HS-5 (cell line): ENCODE results near the gene FCHO1.

ENCODE experiments used
- DNase-seq: peaks from one replicate; pipeline ENCODE4 v3.0.0-alpha.2; 2012; ENCODE audit warnings: low read depth

Gene FCHO1

DNA sequence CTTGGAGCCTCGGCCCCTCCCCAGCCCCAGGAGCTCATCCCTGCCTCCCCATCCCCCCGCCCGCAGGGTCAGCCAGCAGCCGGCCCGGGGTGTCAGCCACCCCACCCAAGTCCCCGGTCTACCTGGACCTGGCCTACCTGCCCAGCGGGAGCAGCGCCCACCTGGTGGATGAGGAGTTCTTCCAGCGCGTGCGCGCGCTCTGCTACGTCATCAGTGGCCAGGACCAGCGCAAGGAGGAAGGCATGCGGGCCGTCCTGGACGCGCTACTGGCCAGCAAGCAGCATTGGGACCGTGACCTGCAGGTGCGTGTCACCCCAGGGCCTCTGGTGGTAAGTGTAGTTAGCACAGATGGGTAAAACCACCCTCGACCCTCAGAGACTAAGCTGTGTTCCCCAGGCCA is 18.1 kb upstream of the FCHO1 start:
- no peak for DNase-seq

DNA sequence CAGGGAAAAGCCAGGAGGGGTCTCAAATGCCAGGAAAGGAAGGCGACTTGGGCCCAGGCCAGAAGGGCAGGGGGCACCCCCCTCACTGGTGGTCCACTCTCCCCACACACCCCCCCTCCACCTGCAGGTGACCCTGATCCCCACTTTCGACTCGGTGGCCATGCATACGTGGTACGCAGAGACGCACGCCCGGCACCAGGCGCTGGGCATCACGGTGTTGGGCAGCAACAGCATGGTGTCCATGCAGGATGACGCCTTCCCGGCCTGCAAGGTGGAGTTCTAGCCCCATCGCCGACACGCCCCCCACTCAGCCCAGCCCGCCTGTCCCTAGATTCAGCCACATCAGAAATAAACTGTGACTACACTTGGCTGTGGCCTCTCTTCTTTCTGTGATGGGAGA is 17.1 kb upstream of the FCHO1 start:
- DNase-seq = no peak

DNA sequence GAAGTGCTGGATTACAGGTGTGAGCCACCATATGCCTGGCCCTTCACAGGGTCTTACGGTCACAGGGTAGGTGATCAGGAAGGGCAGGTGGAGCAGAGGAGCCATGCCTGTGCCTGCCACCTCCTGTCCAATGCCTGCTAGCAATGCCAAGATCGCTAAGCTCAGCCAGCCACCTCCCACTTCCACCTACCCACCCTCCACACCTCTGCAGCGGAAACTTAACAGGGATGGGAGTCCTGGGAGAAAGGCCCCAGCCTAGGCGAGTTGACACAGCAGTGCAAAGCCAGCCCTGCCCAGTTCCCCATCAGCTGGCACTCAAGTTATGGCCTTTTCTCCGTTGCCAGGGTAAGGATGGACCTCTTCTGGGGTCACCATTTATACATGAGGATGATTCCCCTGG is 15.9 kb upstream of the FCHO1 start:
- DNase-seq = no peak

DNA sequence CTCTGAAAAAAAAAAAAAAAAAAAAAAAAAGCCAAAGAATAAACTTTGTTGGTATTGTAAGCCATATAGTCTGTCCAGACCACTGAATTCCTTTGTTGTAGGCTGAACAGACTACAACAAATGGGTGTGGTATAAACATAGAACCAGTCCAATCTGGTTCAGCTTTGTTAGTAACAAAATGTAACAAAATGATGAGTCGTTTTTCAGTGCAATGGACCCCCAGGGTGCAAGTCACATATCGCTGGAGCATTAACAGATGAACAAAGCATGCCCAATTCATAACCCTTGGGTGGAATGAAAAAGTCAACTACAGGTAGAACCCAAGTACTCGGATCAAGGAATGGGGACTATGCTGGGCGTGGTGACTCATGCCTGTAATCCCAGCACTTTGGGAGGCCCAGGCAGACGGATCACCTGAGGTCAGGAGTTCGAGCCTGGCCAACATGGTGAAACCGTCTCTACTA is 13.6 kb upstream of the FCHO1 start:
- no peak for DNase-seq

DNA sequence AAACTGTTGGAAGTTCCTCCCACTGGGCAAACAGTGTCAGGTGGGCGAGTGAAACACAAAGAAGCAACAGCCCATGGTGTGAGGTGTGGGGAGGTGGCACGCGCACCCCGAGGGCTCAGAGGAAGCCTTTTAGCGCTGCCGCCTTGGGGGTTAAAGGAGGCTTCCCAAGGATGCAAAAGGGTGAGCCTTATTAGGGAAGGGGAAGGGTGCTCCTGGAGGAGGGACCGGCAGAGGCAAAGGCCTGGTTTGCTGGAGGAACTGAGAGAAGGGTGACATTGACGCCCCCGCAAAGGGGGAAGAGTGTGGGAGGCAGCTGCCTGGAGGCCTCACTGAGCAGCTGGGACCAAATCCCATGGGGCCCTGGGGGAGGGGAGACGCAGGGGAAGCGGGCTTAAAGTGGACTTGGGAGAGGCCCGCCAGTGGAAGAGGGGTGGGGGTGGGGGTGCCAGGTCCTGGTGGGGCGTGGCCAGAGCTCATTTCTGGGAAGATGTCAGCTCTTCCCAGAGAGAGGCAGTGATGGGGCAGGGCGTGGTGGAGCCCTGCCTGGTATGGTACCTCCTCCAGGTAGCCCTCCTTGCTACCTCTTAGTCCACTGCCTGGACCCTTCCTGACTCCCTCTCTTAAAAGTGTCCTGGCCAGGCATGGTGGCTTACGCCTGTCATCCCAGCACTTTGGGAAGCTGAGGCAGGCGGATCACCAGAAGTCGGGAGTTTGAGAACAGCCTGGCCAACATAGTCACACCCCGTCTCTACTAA is 12.0 kb upstream of the FCHO1 start:
- no peak for DNase-seq

DNA sequence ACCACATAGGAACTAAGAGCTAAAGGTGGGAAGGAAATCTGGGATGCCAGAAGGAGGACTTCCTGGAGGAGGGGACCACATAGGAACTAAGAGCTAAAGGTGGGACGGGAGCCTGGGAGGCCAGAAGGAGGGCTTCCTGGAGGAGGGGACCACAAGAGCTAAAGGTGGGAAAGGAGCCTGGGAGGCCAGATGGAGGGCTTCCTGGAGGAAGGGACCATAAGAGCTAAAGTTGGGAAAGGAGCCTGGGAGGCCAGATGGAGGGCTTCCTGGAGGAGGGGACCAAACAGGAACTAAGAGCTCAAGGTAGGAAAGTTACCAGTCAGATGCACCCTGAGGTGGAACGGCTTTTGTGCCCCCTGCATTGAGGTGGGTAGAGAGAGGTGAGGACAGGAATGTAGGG is 9.8 kb upstream of the FCHO1 start:
- DNase-seq = no peak

DNA sequence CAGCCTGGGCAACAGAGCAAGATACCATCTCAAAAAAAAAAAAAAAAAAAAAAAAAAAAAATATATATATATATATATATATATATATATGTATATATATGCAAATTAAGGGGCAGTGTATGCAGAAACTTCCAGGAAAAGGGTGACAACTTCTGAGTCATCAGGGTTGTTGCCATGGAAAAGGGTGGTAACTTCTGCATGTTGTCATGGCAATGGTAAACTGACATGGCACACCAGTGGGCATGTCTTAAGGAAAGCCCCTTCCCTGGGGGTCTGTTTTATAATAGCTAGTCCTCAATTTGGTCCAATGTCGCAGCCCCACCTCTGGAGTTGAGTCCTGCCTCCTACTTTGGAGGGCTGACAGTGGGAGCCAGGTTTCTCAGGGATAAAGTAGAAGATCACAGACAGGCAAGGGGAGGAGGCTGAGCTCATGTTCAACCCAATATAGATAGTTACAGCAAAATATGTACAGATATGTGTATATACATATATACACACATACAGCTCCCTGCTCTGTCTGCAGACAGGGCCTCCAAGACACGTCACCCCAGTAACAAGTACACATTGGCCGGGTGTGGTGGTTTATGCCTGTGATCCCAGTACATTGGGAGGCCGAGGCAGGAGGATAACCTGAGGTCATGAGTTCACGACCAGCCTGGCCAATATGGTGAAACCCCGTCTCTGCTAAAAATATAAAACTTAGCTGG is 7.2 kb upstream of the FCHO1 start:
- no peak for DNase-seq

DNA sequence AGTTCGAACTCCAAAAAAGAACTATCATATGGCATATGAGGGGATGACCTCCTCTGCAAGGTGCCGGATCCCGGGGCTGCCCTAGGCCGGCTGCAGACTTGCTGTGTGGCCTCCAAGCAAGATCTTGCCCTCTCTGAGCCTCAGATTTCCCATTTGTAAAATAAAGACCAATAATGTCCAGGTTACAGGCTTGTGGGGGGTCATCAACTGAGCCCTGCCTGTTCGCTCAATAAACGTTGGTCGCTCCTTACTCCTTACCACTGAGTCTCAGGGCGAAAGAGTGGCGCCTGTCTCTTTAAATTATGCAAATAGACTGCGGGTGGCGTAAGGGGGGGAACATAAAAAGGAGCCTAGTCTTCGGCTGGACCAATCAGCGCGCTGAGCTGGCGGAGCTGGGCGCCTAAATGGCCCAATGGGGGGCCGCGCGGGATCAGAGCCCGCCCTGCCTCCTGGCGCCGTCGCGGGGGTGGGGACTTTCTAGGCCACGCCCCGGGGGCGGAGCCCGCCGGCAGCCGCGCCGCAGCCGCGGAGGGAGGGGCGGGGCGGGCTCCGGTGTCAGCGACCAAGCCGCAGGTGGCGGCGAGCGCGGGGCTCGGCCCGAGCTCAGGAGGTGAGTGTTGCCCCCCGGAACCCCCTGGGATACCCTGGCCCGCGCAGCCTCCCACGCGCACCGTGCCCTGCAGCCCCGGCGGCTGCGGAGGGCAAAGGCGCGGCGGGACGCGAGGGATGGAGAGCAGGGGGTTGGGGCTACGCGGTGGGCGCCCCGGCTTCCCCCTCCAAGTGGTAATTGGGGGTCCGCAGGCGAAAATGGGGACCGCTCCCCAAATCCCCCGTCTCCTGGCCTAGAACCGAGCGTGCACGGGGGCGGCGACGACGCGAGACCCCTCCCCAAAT is 3.8 kb upstream of the FCHO1 start:
- peak; percentile 63 for DNase-seq

DNA sequence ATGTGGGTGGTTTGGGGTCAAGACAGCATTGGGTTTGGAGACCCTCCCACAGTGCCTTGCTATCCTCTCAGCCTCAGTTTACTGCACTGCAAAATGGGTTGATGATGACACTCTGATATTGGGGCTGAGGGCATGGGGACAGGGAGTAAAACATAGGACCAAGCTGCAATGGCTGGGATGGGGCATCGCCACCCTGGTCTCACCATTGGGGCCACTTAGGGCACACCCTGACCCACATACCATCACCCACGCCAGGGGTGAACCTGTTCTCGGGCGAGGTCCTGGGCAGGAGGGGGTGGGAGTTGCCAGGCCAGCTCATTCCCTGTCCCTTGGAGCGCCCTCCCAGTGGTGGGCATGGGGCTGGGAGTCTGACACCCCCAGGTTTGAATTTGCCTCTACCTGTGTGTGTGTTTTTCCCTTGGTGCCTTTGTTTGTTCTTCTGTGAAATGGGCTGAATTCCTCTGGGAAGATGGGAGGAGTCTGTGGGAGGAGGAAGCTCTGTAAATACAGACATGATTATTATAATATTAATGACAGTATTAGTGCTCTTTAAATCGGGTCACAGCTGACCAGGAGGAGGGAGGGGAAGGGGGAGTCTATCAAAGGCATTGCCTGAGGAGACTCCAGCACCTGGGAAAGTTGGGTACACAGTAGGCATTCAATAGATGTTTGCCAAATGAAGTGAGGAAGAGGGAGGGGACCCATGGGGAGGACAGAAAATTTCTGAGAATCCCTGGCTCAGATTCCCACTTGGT is 2.2 kb upstream of the FCHO1 start:
- DNase-seq = no peak

DNA sequence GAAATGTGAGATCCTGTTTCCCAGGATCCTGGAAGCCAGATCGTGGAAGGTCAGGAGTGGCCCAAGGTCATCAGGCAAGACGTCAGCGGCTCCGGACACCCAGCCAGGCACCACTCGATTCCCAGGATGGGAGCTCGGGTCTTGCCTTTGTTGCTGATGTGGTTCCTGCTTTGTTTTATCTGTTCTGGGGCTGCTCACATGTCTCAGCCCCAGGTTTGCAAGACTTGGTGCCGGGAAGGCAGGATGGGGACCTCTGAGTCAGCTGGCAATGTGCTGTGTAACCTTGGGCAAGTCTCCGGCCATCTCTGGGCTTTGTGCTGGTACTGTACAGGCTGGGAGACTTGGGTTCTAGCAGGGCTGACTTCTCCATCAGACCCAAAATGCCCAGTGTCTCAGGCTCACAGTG is 1.4 kb upstream of the FCHO1 start:
- no peak for DNase-seq

DNA sequence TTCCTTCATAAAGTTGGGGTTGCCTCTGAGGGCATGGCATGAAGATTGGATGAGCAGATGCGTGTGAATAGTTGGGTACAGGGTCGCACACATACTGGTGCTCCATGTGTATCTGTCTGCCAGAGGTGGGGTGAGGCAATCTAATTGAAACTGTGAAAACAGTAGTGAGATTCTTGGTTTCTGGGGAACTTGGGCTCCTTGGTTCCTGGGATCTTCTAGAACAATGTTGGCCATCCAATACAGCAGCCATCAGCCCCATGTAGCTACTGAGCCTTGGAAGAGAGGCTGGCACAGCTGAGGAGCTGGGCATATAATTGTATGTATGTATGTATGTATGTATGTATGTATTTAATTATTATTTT is 616 bp downstream of the FCHO1 start:
- no peak for DNase-seq

DNA sequence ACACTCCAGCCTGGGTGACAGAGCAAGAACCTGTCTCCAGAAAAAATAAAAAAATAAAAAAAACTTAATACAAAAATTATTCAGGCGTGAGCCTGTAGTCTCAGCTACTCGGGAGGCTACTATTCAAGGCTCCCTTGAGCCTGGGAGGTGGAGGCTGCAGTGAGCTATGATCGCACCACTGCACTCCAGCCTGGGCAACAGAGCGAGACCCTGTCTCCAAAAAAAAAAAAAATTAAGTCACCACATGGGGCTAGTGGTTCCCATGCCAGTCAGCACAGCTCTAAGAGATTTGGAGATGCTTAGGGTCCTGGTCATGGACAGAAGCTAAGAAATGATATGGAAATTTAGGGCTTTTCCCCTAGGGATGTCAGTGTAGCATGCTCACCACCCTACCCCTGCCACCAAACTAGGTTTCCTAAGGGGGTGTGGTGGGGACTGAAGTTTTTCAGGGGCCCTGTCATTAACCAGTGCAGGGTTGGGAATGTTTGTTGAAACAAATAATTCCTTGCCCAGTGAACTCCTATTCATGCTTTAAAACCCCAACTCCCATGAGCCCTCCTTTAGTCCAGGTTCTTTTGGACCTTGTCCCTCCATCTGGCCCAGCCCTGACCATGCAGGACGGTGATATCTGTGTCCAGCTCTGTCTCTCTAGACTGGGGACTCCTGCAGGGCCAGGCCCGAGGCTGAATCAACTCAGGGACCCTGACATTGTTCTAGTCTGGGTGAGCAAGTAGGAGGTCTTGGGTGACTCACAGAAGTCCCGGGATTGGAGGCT is 1.8 kb downstream of the FCHO1 start:
- DNase-seq = no peak

DNA sequence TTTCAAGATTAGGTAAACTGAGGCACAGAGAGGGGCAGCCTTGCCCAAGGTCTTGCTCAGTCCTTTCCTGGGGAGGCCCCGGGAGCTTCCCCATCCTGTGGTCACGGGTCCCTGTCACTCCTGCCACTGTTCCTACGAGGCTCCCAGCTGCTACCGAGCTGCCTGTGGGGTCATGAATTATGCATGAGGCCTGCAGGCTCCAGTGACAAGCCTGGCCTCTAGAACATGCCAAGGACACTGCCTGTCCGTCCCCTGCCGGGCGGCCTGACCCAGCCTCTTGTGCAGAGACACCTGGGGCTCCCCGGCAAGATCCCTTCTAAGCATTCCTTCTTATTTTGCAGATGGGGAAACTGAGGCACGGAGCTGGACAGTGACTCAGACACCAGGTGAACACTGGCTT is 2.7 kb downstream of the FCHO1 start:
- no peak for DNase-seq

DNA sequence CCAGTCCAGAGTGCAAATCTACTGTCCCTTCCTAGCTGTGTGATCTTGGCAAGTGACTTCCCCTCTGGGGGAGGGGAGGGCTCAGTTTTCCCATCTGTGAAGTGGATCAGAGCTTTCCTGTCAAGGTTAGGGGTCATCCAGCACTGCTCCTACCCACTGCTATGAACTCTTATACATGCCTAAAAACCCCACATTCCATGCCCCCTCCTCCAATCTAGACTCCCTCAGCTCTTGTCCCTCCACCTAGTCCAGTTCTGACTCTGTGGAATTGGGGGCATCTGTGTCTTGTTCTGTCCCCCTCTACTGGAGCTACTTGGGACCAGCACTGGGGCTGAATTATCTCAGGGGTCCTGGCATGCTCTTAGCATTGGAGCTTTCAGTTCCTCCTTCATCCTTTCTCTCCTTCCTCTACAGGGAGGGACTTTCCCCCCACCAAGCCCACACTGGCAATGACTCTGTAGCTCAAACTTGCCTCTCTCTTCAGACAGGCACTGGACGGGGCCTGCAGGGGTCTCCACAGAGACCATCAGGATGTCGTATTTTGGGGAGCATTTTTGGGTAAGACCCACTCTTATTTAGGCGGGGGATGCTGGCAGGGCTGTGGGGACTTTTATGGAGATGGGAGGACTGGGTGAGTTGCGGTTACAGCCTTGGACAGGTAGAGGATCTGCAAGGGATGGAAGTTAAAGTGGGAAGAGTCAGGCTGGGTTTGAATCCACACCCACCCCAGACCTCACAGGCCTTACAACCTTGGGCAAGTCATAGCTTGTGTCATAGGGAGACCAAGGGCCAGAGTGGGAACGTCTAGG is 3.6 kb downstream of the FCHO1 start:
- DNase-seq = no peak

DNA sequence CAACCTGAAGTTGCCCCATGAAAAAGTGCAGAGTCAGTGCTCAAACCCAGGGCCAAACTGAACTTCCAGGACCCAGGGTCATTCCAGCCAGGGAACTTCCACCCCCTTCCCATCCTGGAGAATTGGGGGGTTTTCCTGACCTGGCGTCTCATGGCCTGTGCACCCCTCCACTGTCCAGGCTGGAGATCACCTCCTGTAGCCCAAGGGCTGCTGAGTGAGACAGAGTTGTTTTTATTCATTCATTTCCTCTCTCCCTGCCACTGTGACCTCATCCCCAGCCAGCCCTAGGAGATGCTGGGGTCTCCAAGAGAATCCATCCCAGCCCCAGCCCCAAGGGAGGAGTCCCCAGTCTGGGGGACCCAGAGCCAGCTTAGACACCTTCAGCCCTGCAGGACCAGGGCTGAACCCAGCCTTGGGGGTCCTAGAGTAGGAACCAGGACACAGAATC is 4.2 kb downstream of the FCHO1 start:
- DNase-seq = no peak

DNA sequence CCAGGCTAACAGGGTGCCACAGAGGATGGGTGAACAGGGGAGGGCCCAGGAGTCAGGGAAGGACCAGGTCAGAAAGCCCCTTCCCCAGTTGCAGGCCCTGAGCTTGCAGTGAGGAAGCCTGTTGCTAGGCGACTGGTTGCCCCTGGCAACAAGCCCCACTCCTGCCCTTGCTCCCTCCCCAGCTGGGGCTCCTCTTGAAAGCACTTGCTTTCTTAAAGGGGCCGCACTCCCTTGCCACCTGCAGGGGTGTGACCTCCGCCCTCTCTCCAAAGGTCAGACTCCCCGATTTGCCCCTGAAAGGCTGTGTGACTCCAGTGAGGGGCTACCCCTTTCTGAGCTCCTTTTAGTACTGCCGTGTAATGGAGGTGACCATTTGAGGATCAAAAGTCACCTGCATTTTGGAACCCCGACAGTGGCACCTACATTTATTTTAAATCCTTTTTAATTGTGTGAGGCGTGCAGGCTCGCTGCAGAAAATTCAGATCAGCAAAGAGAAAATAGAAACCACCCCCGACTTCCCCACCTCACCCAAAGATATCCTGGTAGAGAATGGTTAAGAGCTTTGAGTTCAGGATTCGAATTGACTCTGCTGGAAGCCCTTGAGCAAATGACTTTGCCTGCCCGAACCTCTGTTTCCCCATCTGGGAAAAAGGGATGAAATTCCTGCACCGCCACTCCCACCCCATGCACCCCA is 4.8 kb downstream of the FCHO1 start:
- DNase-seq = no peak

DNA sequence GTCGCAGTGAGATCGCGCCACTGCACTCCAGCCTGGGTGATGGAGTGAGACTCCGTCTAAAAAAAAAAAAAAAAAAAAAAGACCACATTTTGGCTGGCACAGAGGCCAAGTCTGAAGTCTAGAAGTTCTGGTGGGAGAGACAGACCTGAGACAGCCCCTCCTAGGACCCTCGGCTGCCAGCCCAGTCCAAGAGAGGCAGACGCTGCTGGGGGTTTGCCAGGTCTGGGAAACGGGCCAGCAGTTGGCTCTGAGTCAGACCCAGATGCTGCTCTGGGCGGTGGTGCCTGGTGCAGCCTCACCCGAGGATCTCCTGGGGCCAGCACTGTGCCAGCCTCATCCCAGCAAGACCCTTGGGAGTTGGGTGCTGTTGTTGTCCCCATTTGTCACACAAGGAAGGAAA is 5.8 kb downstream of the FCHO1 start:
- no peak for DNase-seq

DNA sequence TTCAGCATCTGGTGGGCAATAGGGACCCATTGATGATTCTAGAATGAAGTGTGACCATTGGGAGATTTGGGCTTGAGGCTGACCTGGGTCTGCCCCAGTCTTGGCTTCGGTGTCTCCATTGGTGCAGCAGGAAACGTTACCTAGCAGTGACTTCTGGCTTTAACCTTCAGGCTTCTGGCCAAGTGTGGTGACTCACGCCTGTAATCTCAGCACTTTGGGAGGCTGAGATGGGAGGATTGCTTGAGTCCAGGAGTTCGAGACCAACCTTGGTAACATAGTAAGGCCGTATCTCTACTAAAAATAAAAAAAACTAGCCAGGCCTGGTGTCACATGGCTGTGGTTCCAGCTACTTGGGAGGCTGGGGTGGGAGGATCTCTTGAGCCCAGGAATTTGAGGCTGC is 7.2 kb downstream of the FCHO1 start:
- no peak for DNase-seq

DNA sequence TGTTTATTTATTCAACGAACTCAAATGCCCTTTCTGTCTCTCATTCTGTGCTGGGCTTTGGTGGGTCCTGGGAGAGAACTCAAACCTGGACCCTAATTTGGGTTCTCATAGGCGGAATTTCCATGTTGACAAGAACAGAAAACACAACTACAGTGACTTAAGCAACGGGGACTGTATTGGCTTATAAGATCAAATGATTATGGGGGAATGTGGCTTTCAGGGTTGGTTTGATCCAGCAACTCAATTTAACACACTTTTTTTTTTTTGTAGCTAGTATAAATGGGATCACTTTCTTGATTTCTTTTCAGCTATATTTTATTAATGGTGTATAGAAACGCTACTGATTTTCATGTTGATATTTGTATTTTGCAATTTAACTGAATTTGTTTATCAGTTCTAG is 9.9 kb downstream of the FCHO1 start:
- DNase-seq = no peak
